GM10847 (cell line): ENCODE measurements around the gene PEPD.

Experiments
- POLR2A ChIP-seq: IDR thresholded peaks from 2 replicates; pipeline ENCODE4 v1.6.1; 2011; ENCODE audit not compliant: insufficient read length; ENCODE audit errors: extremely low read depth

PEPD gene

GRCh38 chr19:33520048-33520643, 1.4 kb downstream of the PEPD start:
- TF ChIP-seq POLR2A, result no peak

- no peak for TF ChIP-seq POLR2A
These were observed 2.2 kb downstream of the PEPD start for GRCh38 chr19:33519416-33519815.

DNA sequence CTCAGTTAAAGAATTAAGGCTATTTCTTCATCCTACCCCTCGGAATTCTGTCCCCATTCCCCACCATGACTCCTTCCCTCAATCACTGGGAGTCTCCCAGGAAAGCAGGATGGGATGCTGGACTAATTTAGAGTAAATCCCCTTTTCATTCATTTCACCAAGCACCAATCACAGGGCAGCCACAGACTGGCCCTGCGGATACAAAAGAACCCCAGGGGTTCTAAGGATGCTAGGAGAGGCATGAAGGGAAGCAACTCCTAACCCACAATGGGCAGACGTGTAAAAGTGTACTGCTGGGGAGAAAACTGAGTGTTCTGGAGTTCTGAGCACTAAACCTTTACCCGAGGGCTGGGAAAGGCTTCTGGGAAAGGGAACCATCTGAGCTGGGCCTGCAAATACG, 3.0 kb downstream of the PEPD start:
- no peak for TF ChIP-seq POLR2A

- no peak for TF ChIP-seq POLR2A
These were observed 3.7 kb downstream of the PEPD start for GRCh38 chr19:33517922-33518321.

GRCh38 chr19:33515921-33516320, 5.7 kb downstream of the PEPD start:
- no peak for TF ChIP-seq POLR2A

- TF ChIP-seq POLR2A, result no peak
These were observed 6.6 kb downstream of the PEPD start for GRCh38 chr19:33514885-33515551.

- no peak for TF ChIP-seq POLR2A
These were observed 8.2 kb downstream of the PEPD start for GRCh38 chr19:33513424-33513823.

GRCh38 chr19:33512580-33513137, 8.9 kb downstream of the PEPD start:
- TF ChIP-seq POLR2A, result no peak

GRCh38 chr19:33512021-33512420, 9.6 kb downstream of the PEPD start:
- TF ChIP-seq POLR2A, result no peak

- TF ChIP-seq POLR2A, result no peak
These were observed 10.2 kb downstream of the PEPD start for GRCh38 chr19:33511346-33511745.

GRCh38 chr19:33510462-33511194, 11.0 kb downstream of the PEPD start:
- no peak for TF ChIP-seq POLR2A

- no peak for TF ChIP-seq POLR2A
These were observed 11.8 kb downstream of the PEPD start for GRCh38 chr19:33509774-33510173.

DNA sequence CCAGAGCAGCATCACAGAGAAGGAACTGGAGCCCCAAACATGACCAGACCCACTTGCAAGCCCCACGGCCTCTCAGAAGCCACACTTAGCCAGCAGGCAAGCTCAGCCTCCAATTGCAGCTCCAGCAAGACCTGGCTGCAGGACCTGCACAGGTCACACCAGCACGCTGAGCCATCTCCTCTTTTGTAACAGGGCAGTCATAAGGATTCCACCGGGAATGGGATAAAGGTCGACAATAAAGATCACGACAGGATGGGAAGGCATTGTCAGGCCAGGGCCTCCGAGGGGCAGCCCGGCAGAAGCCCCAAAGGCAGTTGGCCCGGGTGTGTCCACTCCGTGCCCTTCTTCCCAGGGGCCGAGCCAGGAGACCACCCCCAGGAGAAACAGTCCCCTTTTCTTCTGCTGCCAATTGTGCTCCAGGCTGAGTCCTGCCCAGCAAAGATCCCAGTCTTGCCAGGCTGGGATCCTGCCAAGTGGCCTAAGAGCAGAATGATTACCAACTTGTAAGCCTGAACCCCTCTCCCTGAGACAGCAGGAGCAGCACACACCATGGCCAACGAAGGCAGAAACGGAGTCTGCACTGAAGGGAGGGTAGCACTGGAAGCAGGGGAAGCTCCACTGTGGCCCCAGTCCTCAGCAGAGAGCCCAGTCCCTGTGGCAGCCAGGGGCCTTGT, 12.5 kb downstream of the PEPD start:
- no peak for TF ChIP-seq POLR2A

GRCh38 chr19:33508431-33508830, 13.2 kb downstream of the PEPD start:
- no peak for TF ChIP-seq POLR2A

DNA sequence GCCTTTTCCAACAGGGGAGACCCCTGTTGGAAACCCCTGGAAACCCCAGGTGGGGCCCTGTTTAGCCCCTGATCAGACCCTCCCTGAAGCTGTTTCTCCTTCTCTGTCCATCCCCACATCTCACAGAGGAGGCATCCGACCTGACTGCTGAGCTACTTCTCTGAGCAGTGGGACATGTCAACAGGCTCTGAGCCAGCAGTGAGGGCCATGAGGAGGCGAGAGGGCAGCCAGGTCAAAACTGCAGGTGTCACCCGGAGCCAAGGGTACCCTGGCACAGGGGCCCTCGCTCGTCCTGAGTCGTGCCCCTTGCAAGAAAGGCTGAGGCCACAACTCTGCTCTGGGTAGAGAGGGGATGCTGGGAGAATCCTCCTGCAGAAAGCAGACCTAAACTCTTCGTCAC, 13.6 kb downstream of the PEPD start:
- no peak for TF ChIP-seq POLR2A
